HCT116 (cell line): ENCODE measurements around the gene TMEFF2. TPM values are rescaled to one million over a fixed set of nuclear protein-coding genes. Genes with fewer than 3 reads are reported as not detected.

Experiments used
- ATAC-seq: fragments of 200-7000 bp; cut with Tn5 transposase; 2 replicates; pipeline ENCODE4 v1.9.1; 2020; ENCODE audit warnings: mild to moderate bottlenecking, moderate library complexity
- BruUV-seq: library from RNA; stranded (reverse); fragments of 400-500 nt; replicated peaks from 2 replicates; lab custom pipeline; 2021; lab: Mats Ljungman, UMichigan
- CTCF ChIA-PET: fragments of 300-600 bp; sonication (Branson Sonifier 250); formaldehyde crosslinking; loops from one replicate; lab custom pipeline; 2021; ENCODE audit warnings: antibody characterized with exemption; lab: Charles Lee
- POLR2A ChIA-PET: fragments of 300-600, 350-600 bp; sonication (Branson Sonifier 250); formaldehyde crosslinking; loops from one replicate; lab custom pipeline; 2021; ENCODE audit warnings: antibody characterized with exemption; lab: Charles Lee
- RAD21 ChIA-PET, 2 experiments: fragments of 300-600 bp; sonication (Branson Sonifier 250); formaldehyde crosslinking; loops; one replicate each; lab custom pipeline; 2023; ENCODE audit warnings: low total read pairs in 2 of 2; ENCODE audit not compliant: uncharacterized antibody in 2 of 2, unreplicated experiment in 2 of 2, low non-redundant PET in 1 of 2; lab: Charles Lee
- DNase-seq: peaks from one replicate; pipeline ENCODE4 v3.0.0-alpha.2; 2010; ENCODE audit warnings: low read depth, low spot score
- H2AFZ ChIP-seq: fragments of 200-600 bp; shearing (Covaris generic), sonication (generic); 2 replicates; pipeline ENCODE4 v1.6.1; 2017; ENCODE audit warnings: low read depth, mixed run types, mixed read lengths, antibody characterized with exemption, low read length; ENCODE audit not compliant: poor library complexity, severe bottlenecking
- H3K27ac ChIP-seq: 2 replicates; pipeline ENCODE4 v1.5.1; 2012; ENCODE audit warnings: low read depth, low read length
- H3K27me3 ChIP-seq: fragments of 200-600 bp; sonication (generic); 2 replicates; pipeline ENCODE4 v1.6.1; 2016; ENCODE audit warnings: mixed run types, low read length, mixed read lengths; ENCODE audit not compliant: insufficient read depth
- H3K36me3 ChIP-seq, 2 experiments: fragments of 200-500 bp in 1 of 2; fragments of 200-600 bp in 1 of 2; sonication (Bioruptor generic) in 1 of 2; sonication (generic) in 1 of 2; 2 replicates each; pipeline versions ENCODE4 v1.5.1 to v1.6.1; 2014 to 2016; ENCODE audit warnings: low read length in 2 of 2, inconsistent platforms in 1 of 2, mixed read lengths in 1 of 2, mixed run types in 1 of 2; ENCODE audit not compliant: insufficient read depth in 2 of 2, control insufficient read depth in 1 of 2
- H3K4me1 ChIP-seq, 2 experiments: fragments of 200-600 bp in 1 of 2; sonication (generic) in 1 of 2; 2 replicates each; pipeline versions ENCODE4 v1.5.1 to v1.6.1; 2012 to 2017; ENCODE audit warnings: low read length in 2 of 2, inconsistent platforms in 1 of 2, mild to moderate bottlenecking in 1 of 2, mixed read lengths in 1 of 2, mixed run types in 1 of 2, moderate library complexity in 1 of 2; ENCODE audit not compliant: insufficient read depth in 2 of 2, control insufficient read depth in 1 of 2
- H3K4me2 ChIP-seq: fragments of 200-600 bp; sonication (generic); 2 replicates; pipeline ENCODE4 v1.6.1; 2017; ENCODE audit warnings: mixed run types, low read length, mixed read lengths
- H3K4me3 ChIP-seq, 2 experiments: fragments of 200-600 bp in 1 of 2; sonication (generic) in 1 of 2; replicated peaks in 1 of 2; 2 replicates each; pipeline ENCODE4 v1.5.1; 2011 to 2016; ENCODE audit warnings: low read length in 2 of 2, control low read depth in 1 of 2, low read depth in 1 of 2, mild to moderate bottlenecking in 1 of 2, mixed read lengths in 1 of 2, mixed run types in 1 of 2
- H3K79me2 ChIP-seq: fragments of 200-600 bp; sonication (generic); 2 replicates; pipeline ENCODE4 v1.6.1; 2017; ENCODE audit warnings: mild to moderate bottlenecking, mixed run types, low read length, moderate library complexity, mixed read lengths; ENCODE audit not compliant: insufficient read depth
- H3K9ac ChIP-seq: fragments of 200-600 bp; sonication (generic); 2 replicates; pipeline ENCODE4 v1.6.1; 2016; ENCODE audit warnings: low read length, mixed read lengths
- H3K9me2 ChIP-seq: fragments of 200-600 bp; sonication (generic), shearing (Covaris generic); 2 replicates; pipeline ENCODE4 v1.6.1; 2017; ENCODE audit warnings: mixed run types, mild to moderate bottlenecking, moderate library complexity; ENCODE audit not compliant: insufficient read depth
- H3K9me3 ChIP-seq, 2 experiments: fragments of 200-500 bp in 1 of 2; fragments of 200-600 bp in 1 of 2; sonication (Bioruptor generic) in 1 of 2; sonication (generic) in 1 of 2; 2 replicates each; pipeline ENCODE4 v1.6.1; 2014 to 2017; ENCODE audit warnings: low read length in 2 of 2, mixed read lengths in 2 of 2, inconsistent platforms in 1 of 2, low read depth in 1 of 2, mild to moderate bottlenecking in 1 of 2, mixed run types in 1 of 2, moderate library complexity in 1 of 2; ENCODE audit not compliant: control insufficient read depth in 1 of 2, insufficient read depth in 1 of 2
- H4K20me1 ChIP-seq: fragments of 200-600 bp; sonication (generic), shearing (Covaris generic); 2 replicates; pipeline ENCODE4 v1.6.1; 2017; ENCODE audit warnings: mixed run types, mild to moderate bottlenecking, moderate library complexity; ENCODE audit not compliant: insufficient read depth
- ATF3 ChIP-seq: IDR thresholded peaks from 2 replicates; pipeline ENCODE4 v1.6.1; 2012
- CBX3 ChIP-seq: IDR thresholded peaks from 2 replicates; pipeline ENCODE4 v1.6.1; 2012; ENCODE audit warnings: low read depth
- CEBPB ChIP-seq: IDR thresholded peaks from 2 replicates; pipeline ENCODE4 v1.6.1; 2012; ENCODE audit warnings: low read depth
- EGR1 ChIP-seq: IDR thresholded peaks from 2 replicates; pipeline ENCODE4 v1.6.1; 2012; ENCODE audit warnings: low read depth
- EZH2 ChIP-seq: fragments of 200-600 bp; sonication (generic); IDR thresholded peaks from 2 replicates; pipeline ENCODE4 v1.6.1; 2017; ENCODE audit warnings: antibody characterized with exemption, mixed run types
- EZH2phosphoT487 ChIP-seq: fragments of 200-600 bp; IDR thresholded peaks from 2 replicates; pipeline ENCODE4 v1.6.1; 2018; ENCODE audit warnings: antibody characterized with exemption, borderline replicate concordance
- MAX ChIP-seq: IDR thresholded peaks from 2 replicates; pipeline ENCODE4 v1.6.1; 2012
- POLR2A ChIP-seq: IDR thresholded peaks from 2 replicates; pipeline ENCODE4 v1.7.0; 2011; ENCODE audit warnings: borderline replicate concordance; ENCODE audit not compliant: insufficient read depth, insufficient read length; ENCODE audit errors: extremely low read depth
- POLR2AphosphoS5 ChIP-seq: IDR thresholded peaks from 2 replicates; pipeline ENCODE4 v1.6.1; 2011; ENCODE audit warnings: mild to moderate bottlenecking, low read depth, low read length, moderate library complexity
- RAD21 ChIP-seq: IDR thresholded peaks from 2 replicates; pipeline ENCODE4 v1.6.1; 2012; ENCODE audit warnings: low read depth, mild to moderate bottlenecking
- SRF ChIP-seq: IDR thresholded peaks from 2 replicates; pipeline ENCODE4 v1.6.1; 2012; ENCODE audit warnings: low read depth
- YY1 ChIP-seq: IDR thresholded peaks from 2 replicates; pipeline ENCODE4 v1.6.1; 2011; ENCODE audit warnings: low read length, low read depth, moderate library complexity, mild to moderate bottlenecking; ENCODE audit not compliant: insufficient replicate concordance; ENCODE audit errors: extremely low read depth
- ZFX ChIP-seq: fragments of 450-650 bp; IDR thresholded peaks from 2 replicates; pipeline ENCODE4 v1.6.1; 2017
- ZNF274 ChIP-seq: fragments of 200-500 bp; sonication (Bioruptor generic); IDR thresholded peaks from 2 replicates; pipeline ENCODE4 v1.6.1; 2014; ENCODE audit warnings: mild to moderate bottlenecking, low read depth, low read length, inconsistent platforms
- intact Hi-C: fragments of 100-400 bp; cut with micrococcal nuclease; formaldehyde crosslinking; loops from 2 replicates; pipeline ENCODE4 v1.10.0; 2022
- total RNA-seq: library from RNA; stranded (reverse); gene quantifications from one replicate; pipeline ENCODE4 v1.2.1, GENCODE V29; 2021; ENCODE audit not compliant: unreplicated experiment
- TF ChIP-seq, protein P1 (sequence below): IDR thresholded peaks from 2 replicates; pipeline ENCODE4 v1.6.1; 2012; ENCODE audit warnings: low read depth
- TF ChIP-seq, protein P2 (sequence below), 3 experiments: fragments of 200-600 bp in 1 of 3; sonication (generic) in 1 of 3; IDR thresholded peaks in 2 of 3; conservative IDR thresholded peaks in 1 of 3; 2 replicates each; pipeline ENCODE4 v1.5.1; 2012 to 2017; ENCODE audit warnings: low read depth in 2 of 3, low read length in 2 of 3, antibody characterized with exemption in 1 of 3, borderline replicate concordance in 1 of 3, control low read depth in 1 of 3, mild to moderate bottlenecking in 1 of 3, mixed read lengths in 1 of 3, mixed run types in 1 of 3, moderate library complexity in 1 of 3; ENCODE audit not compliant: insufficient read depth in 1 of 3

The TMEFF2 gene
- total RNA-seq, 1 experiment from 2014 or later, result not detected

GRCh38 chr2:191927319-191927867, 267.3 kb downstream of the TMEFF2 start (continued):
- TF ChIP-seq, protein P1, sequence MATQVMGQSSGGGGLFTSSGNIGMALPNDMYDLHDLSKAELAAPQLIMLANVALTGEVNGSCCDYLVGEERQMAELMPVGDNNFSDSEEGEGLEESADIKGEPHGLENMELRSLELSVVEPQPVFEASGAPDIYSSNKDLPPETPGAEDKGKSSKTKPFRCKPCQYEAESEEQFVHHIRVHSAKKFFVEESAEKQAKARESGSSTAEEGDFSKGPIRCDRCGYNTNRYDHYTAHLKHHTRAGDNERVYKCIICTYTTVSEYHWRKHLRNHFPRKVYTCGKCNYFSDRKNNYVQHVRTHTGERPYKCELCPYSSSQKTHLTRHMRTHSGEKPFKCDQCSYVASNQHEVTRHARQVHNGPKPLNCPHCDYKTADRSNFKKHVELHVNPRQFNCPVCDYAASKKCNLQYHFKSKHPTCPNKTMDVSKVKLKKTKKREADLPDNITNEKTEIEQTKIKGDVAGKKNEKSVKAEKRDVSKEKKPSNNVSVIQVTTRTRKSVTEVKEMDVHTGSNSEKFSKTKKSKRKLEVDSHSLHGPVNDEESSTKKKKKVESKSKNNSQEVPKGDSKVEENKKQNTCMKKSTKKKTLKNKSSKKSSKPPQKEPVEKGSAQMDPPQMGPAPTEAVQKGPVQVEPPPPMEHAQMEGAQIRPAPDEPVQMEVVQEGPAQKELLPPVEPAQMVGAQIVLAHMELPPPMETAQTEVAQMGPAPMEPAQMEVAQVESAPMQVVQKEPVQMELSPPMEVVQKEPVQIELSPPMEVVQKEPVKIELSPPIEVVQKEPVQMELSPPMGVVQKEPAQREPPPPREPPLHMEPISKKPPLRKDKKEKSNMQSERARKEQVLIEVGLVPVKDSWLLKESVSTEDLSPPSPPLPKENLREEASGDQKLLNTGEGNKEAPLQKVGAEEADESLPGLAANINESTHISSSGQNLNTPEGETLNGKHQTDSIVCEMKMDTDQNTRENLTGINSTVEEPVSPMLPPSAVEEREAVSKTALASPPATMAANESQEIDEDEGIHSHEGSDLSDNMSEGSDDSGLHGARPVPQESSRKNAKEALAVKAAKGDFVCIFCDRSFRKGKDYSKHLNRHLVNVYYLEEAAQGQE, result no peak

- BruUV-seq, result no TSS peak
- H3K27ac ChIP-seq, result no peak overlapping the region
- ChIA-PET CTCF (no interaction called here), RAD21 (no interaction called here), POLR2A (interaction anchor here (0.7 kb wide), 1 partner anchor 374 kb away, joined by 3 read pairs; no protein-coding TSS in a partner anchor)
- no peaks in the 10 kb centered on the region for H3K79me2 ChIP-seq
- no peaks in the 10 kb centered on the region for H3K27me3 ChIP-seq
- H3K9ac ChIP-seq, result no peak overlapping the region
- no peak for ATAC-seq
- H3K4me1 ChIP-seq, result peaks cover 14 to 18% of the 10 kb centered on the region in 2 experiments
- H2AFZ ChIP-seq, result peak overlapping the region; percentile 28
- no peaks in the 10 kb centered on the region for H3K36me3 ChIP-seq
- H3K4me2 ChIP-seq, result peak overlapping the region; percentile 21; the same call in 1 of the 2 replicates
- no peaks in the 10 kb centered on the region for H3K9me2 ChIP-seq
- no peaks in the 10 kb centered on the region for H3K9me3 ChIP-seq
- no peak for DNase-seq
- H4K20me1 ChIP-seq, result no peaks in the 10 kb centered on the region
- intact Hi-C loops, result no loop called here
- no peak overlapping the region for H3K4me3 ChIP-seq
- TF ChIP-seq EZH2 (no peak), CBX3 (no peak), ZNF274 (no peak), EZH2phosphoT487 (no peak), ZFX (no peak), POLR2AphosphoS5 (no peak), YY1 (no peak), ATF3 (no peak), MAX (no peak), CEBPB (no peak), SRF (no peak), POLR2A (no peak), EGR1 (no peak), RAD21 (no peak)
- TF ChIP-seq, protein P1, result no peak
- TF ChIP-seq, protein P2, sequence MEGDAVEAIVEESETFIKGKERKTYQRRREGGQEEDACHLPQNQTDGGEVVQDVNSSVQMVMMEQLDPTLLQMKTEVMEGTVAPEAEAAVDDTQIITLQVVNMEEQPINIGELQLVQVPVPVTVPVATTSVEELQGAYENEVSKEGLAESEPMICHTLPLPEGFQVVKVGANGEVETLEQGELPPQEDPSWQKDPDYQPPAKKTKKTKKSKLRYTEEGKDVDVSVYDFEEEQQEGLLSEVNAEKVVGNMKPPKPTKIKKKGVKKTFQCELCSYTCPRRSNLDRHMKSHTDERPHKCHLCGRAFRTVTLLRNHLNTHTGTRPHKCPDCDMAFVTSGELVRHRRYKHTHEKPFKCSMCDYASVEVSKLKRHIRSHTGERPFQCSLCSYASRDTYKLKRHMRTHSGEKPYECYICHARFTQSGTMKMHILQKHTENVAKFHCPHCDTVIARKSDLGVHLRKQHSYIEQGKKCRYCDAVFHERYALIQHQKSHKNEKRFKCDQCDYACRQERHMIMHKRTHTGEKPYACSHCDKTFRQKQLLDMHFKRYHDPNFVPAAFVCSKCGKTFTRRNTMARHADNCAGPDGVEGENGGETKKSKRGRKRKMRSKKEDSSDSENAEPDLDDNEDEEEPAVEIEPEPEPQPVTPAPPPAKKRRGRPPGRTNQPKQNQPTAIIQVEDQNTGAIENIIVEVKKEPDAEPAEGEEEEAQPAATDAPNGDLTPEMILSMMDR (IDR thresholded peaks at IDR 0.05 in 2 of 3, conservative IDR thresholded peaks at IDR 0.05 in 1 of 3; ENCODE audit: borderline replicate concordance in 1 of 3, insufficient read depth in 1 of 3, low read depth in 2 of 3, low read length in 2 of 3), result no peak
These were observed 268.1 kb downstream of the TMEFF2 start for GRCh38 chr2:191926671-191927070.
